Neural progenitor cell (in vitro differentiated cells): Measurements from ENCODE around the gene C1QTNF6. TPM values are rescaled to one million over a fixed set of nuclear protein-coding genes. Genes with fewer than 3 reads are reported as not detected.
A peak's percentile ranks its signal among the peaks of the same experiment; 100 is the strongest.

Source experiments
- DNase-seq: peaks from one replicate; pipeline ENCODE4 v3.0.0-alpha.2; 2016; ENCODE audit warnings: low spot score
- H2AFZ ChIP-seq: fragments of 200-600 bp; sonication (generic); replicated peaks from 2 replicates; pipeline ENCODE4 v1.6.1; 2016; ENCODE audit warnings: antibody characterized with exemption
- H3F3A ChIP-seq: fragments of 200-600 bp; sonication (generic); 2 replicates; pipeline ENCODE4 v1.6.1; 2016; ENCODE audit warnings: antibody characterized with exemption, low read depth
- H3K27ac ChIP-seq: fragments of 200-600 bp; sonication (generic); 2 replicates; pipeline ENCODE4 v1.5.1; 2016; ENCODE audit warnings: mild to moderate bottlenecking
- H3K27me3 ChIP-seq: fragments of 200-600 bp; sonication (generic); 2 replicates; pipeline ENCODE4 v1.6.1; 2016; ENCODE audit warnings: mild to moderate bottlenecking, moderate library complexity
- H3K36me3 ChIP-seq: fragments of 200-600 bp; sonication (generic); 2 replicates; pipeline ENCODE4 v1.5.1; 2016
- H3K4me1 ChIP-seq: fragments of 200-600 bp; sonication (generic); 2 replicates; pipeline ENCODE4 v1.6.1; 2016; ENCODE audit warnings: mixed run types
- H3K4me2 ChIP-seq: fragments of 200-600 bp; sonication (generic); 2 replicates; pipeline ENCODE4 v1.6.1; 2016
- H3K4me3 ChIP-seq: fragments of 200-600 bp; sonication (generic); 2 replicates; pipeline ENCODE4 v1.5.1; 2016
- H3K79me2 ChIP-seq: fragments of 200-600 bp; sonication (generic); 2 replicates; pipeline ENCODE4 v1.6.1; 2016; ENCODE audit warnings: low read depth
- H3K9ac ChIP-seq: fragments of 200-600 bp; sonication (generic); 2 replicates; pipeline ENCODE4 v1.6.1; 2016
- H3K9me3 ChIP-seq: fragments of 200-600 bp; sonication (generic); 2 replicates; pipeline ENCODE4 v1.5.1; 2016; ENCODE audit warnings: low read depth
- H4K20me1 ChIP-seq: fragments of 200-600 bp; sonication (generic); 2 replicates; pipeline ENCODE4 v1.6.1; 2016; ENCODE audit warnings: low read depth
- H3K27ac Mint-ChIP-seq: 3 replicates; pipeline ENCODE4 v1.8.0; 2021; ENCODE audit warnings: mixed read lengths
- H3K27me3 Mint-ChIP-seq: 2 replicates; pipeline ENCODE4 v1.8.0; 2022; ENCODE audit warnings: low read depth, mild to moderate bottlenecking, inconsistent platforms, moderate library complexity, mixed read lengths; ENCODE audit not compliant: insufficient read depth
- H3K36me3 Mint-ChIP-seq: 3 replicates; pipeline ENCODE4 v1.8.0; 2021; ENCODE audit warnings: mixed read lengths
- H3K4me1 Mint-ChIP-seq: 3 replicates; pipeline ENCODE4 v1.8.0; 2021; ENCODE audit warnings: mixed read lengths
- H3K4me3 Mint-ChIP-seq: 3 replicates; pipeline ENCODE4 v1.8.0; 2021; ENCODE audit warnings: mild to moderate bottlenecking, moderate library complexity, mixed read lengths
- H3K9me3 Mint-ChIP-seq: 3 replicates; pipeline ENCODE4 v1.8.0; 2020; ENCODE audit warnings: mixed read lengths
- CTCF ChIP-seq: fragments of 200-600 bp; sonication (generic); IDR thresholded peaks from 2 replicates; pipeline ENCODE4 v1.5.1; 2017; ENCODE audit warnings: antibody characterized with exemption, mild to moderate bottlenecking
- EZH2 ChIP-seq: fragments of 200-600 bp; sonication (generic); IDR thresholded peaks from 2 replicates; pipeline ENCODE4 v1.6.1; 2017; ENCODE audit warnings: antibody characterized with exemption, mild to moderate bottlenecking, moderate library complexity
- EZH2phosphoT487 ChIP-seq: fragments of 200-600 bp; sonication (generic); IDR thresholded peaks from 2 replicates; pipeline ENCODE4 v1.6.1; 2017; ENCODE audit warnings: antibody characterized with exemption
- small RNA-seq: library from RNA; depleted of rRNA; stranded (forward); fragments of <200 nt; gene quantifications from one replicate; pipeline ENCODE3, GENCODE V24; 2015
- total RNA-seq: library from RNA; depleted of rRNA; stranded (reverse); fragments of >200 nt; gene quantifications from 2 replicates; pipeline ENCODE4 v1.2.3, GENCODE V29; 2015; ENCODE audit warnings: low replicate concordance

C1QTNF6 gene
- total RNA-seq, 1 donor from 2014 or later = 7.2 TPM

- H3K27ac Mint-ChIP-seq = peak overlapping the region; percentile 67
These were observed 55.3 kb downstream of the C1QTNF6 start for GRCh38 chr22:37132773-37133172.

More at GRCh38 chr22:37132773-37133172, 55.3 kb downstream of the C1QTNF6 start:
- Histone ChIP-seq H3K4me1 (peaks cover under 1% of the 10 kb centered on the region), H2AFZ (no peak overlapping the region), H3K4me2 (no peak overlapping the region), H3K9me3 (no peaks in the 10 kb centered on the region), H3K27ac (no peak overlapping the region), H3K27me3 (no peaks in the 10 kb centered on the region), H4K20me1 (no peaks in the 10 kb centered on the region), H3K79me2 (no peaks in the 10 kb centered on the region), H3F3A (no peaks in the 10 kb centered on the region), H3K36me3 (no peaks in the 10 kb centered on the region), H3K4me3 (no peak overlapping the region), H3K9ac (no peak overlapping the region)
- H3K36me3 Mint-ChIP-seq = no peaks in the 10 kb centered on the region
- peak overlapping the region; percentile 20 for H3K4me3 Mint-ChIP-seq
- H3K27me3 Mint-ChIP-seq = peaks cover 7% of the 10 kb centered on the region
- H3K4me1 Mint-ChIP-seq = peaks cover 13% of the 10 kb centered on the region
- no peaks in the 10 kb centered on the region for H3K9me3 Mint-ChIP-seq
- TF ChIP-seq EZH2phosphoT487 (no peak), CTCF (no peak), EZH2 (no peak)
- no peak for DNase-seq

Small RNA genes within 50 kb of the gene (small RNA-seq; reads per million reads assigned to genes)
- not detected for gene Z82188.1

Other genes with a start within 250 kb of the C1QTNF6 start
- 21.5 and 53.4 TPM in 2 replicates for gene TST, start 168.8 kb downstream of the C1QTNF6 start, total RNA-seq
- 36.9 and 157 TPM in 2 replicates for gene MPST, start 168.5 kb downstream of the C1QTNF6 start, total RNA-seq
- gene KCTD17, start 136.5 kb downstream of the C1QTNF6 start, total RNA-seq = 17.5 and 44.1 TPM in 2 replicates
- not detected in 2 replicates for gene TMPRSS6, start 78.5 kb downstream of the C1QTNF6 start, total RNA-seq
- gene IL2RB, start 38.3 kb downstream of the C1QTNF6 start, total RNA-seq = 0.62 TPM in 1 of 2 replicates, not detected in the other
- 0.19 and 0.53 TPM in 2 replicates for gene SSTR3, start 24.2 kb upstream of the C1QTNF6 start, total RNA-seq
- gene RAC2, start 56.0 kb upstream of the C1QTNF6 start, total RNA-seq = 1.7 and 2.1 TPM in 2 replicates
- gene CYTH4, start 94.3 kb upstream of the C1QTNF6 start, total RNA-seq = not detected in 2 replicates
- gene ELFN2, start 239.2 kb upstream of the C1QTNF6 start, total RNA-seq = 0.82 and 1.1 TPM in 2 replicates